ENCODE measurements around the gene C6orf52.

Gene C6orf52

GRCh38 chr6:10681795-10682194 lies 12.6 kb downstream of the C6orf52 start:
- TF ChIP-seq GATA3 (IDR thresholded peaks at IDR 0.05; ENCODE audit: low read depth, low read length) (no peak), GATA2 (IDR thresholded peaks at IDR 0.05; ENCODE audit: low read depth, low read length) (no peak)

- TF ChIP-seq GATA3 (IDR thresholded peaks at IDR 0.05; ENCODE audit: low read depth, low read length) = no peak
These were observed 16.0 kb downstream of the C6orf52 start for GRCh38 chr6:10678456-10678855.

- no peak for TF ChIP-seq GATA2 (IDR thresholded peaks at IDR 0.05; ENCODE audit: low read depth, low read length)
- no peak for TF ChIP-seq GATA3 (IDR thresholded peaks at IDR 0.05; ENCODE audit: low read depth, low read length)
These were observed 18.0 kb downstream of the C6orf52 start for GRCh38 chr6:10676403-10676802.

- no peak for TF ChIP-seq GATA3 (IDR thresholded peaks at IDR 0.05; ENCODE audit: low read depth, low read length)
- TF ChIP-seq GATA2 (IDR thresholded peaks at IDR 0.05; ENCODE audit: low read depth, low read length) = no peak
These were observed 26.1 kb downstream of the C6orf52 start for GRCh38 chr6:10668126-10668917.

- TF ChIP-seq GATA2 (IDR thresholded peaks at IDR 0.05; ENCODE audit: low read depth, low read length) (no peak), GATA3 (IDR thresholded peaks at IDR 0.05; ENCODE audit: low read depth, low read length) (no peak)
These were observed 31.7 kb downstream of the C6orf52 start for GRCh38 chr6:10662742-10663141.

- TF ChIP-seq GATA2 (IDR thresholded peaks at IDR 0.05; ENCODE audit: low read depth, low read length) (no peak), GATA3 (IDR thresholded peaks at IDR 0.05; ENCODE audit: low read depth, low read length) (no peak)
These were observed 32.2 kb downstream of the C6orf52 start for GRCh38 chr6:10662207-10662606.

- TF ChIP-seq GATA3 (IDR thresholded peaks at IDR 0.05; ENCODE audit: low read depth, low read length) = no peak
- no peak for TF ChIP-seq GATA2 (IDR thresholded peaks at IDR 0.05; ENCODE audit: low read depth, low read length)
These were observed 34.6 kb downstream of the C6orf52 start for GRCh38 chr6:10659699-10660348.

GRCh38 chr6:10658910-10659698 lies 35.3 kb downstream of the C6orf52 start:
- TF ChIP-seq GATA3 (IDR thresholded peaks at IDR 0.05; ENCODE audit: low read depth, low read length) (no peak), GATA2 (IDR thresholded peaks at IDR 0.05; ENCODE audit: low read depth, low read length) (no peak)

GRCh38 chr6:10655508-10656055 lies 38.8 kb downstream of the C6orf52 start:
- TF ChIP-seq GATA2 (IDR thresholded peaks at IDR 0.05; ENCODE audit: low read depth, low read length) (no peak), GATA3 (IDR thresholded peaks at IDR 0.05; ENCODE audit: low read depth, low read length) (no peak)

- TF ChIP-seq GATA2 (IDR thresholded peaks at IDR 0.05; ENCODE audit: low read depth, low read length) (no peak), GATA3 (IDR thresholded peaks at IDR 0.05; ENCODE audit: low read depth, low read length) (no peak)
These were observed 50.2 kb downstream of the C6orf52 start for GRCh38 chr6:10644225-10644624.

- TF ChIP-seq GATA2 (IDR thresholded peaks at IDR 0.05; ENCODE audit: low read depth, low read length) (no peak), GATA3 (IDR thresholded peaks at IDR 0.05; ENCODE audit: low read depth, low read length) (no peak)
These were observed 51.2 kb downstream of the C6orf52 start for GRCh38 chr6:10643201-10643651.

GRCh38 chr6:10641528-10641927 lies 52.9 kb downstream of the C6orf52 start:
- TF ChIP-seq GATA3 (IDR thresholded peaks at IDR 0.05; ENCODE audit: low read depth, low read length) (no peak), GATA2 (IDR thresholded peaks at IDR 0.05; ENCODE audit: low read depth, low read length) (no peak)

- TF ChIP-seq GATA3 (IDR thresholded peaks at IDR 0.05; ENCODE audit: low read depth, low read length) (no peak), GATA2 (IDR thresholded peaks at IDR 0.05; ENCODE audit: low read depth, low read length) (no peak)
These were observed 54.0 kb downstream of the C6orf52 start for GRCh38 chr6:10640412-10640811.

GRCh38 chr6:10633216-10633615 lies 61.2 kb downstream of the C6orf52 start:
- TF ChIP-seq GATA3 (IDR thresholded peaks at IDR 0.05; ENCODE audit: low read depth, low read length) = no peak
- TF ChIP-seq GATA2 (IDR thresholded peaks at IDR 0.05; ENCODE audit: low read depth, low read length) = no peak

Data from SH-SY5Y (cell line).